Adrenal gland (tissue), 19 donors: ENCODE data around the gene LAMTOR1. TPM values are rescaled to one million over a fixed set of nuclear protein-coding genes. Genes with fewer than 3 reads are reported as not detected.

ENCODE experiments used
- DNase-seq, 7 donors: peaks; one replicate each; pipeline ENCODE4 v3.0.0-alpha.2; 2019 to 2020
- H3K27ac ChIP-seq, 5 donors: fragments of 200-600 bp; sonication (generic) in 4 of 5; 1 replicate in 3 of 5; 2 replicates in 2 of 5; pipeline versions ENCODE4 v1.5.1 to v1.8.0; 2016 to 2020; ENCODE audit warnings: mild to moderate bottlenecking in 1 of 5
- H3K27me3 ChIP-seq: fragments of 200-600 bp; 2 replicates; pipeline ENCODE4 v1.8.0; 2021
- H3K36me3 ChIP-seq, 2 donors: fragments of 200-600 bp; replicated peaks in 1 of 2; 1 replicate in 1 of 2; 2 replicates in 1 of 2; pipeline versions ENCODE4 v1.5.1 to v1.8.0; 2018 to 2022
- H3K4me1 ChIP-seq, 2 donors: fragments of 200-600 bp; replicated peaks in 1 of 2; 1 replicate in 1 of 2; 2 replicates in 1 of 2; pipeline versions ENCODE4 v1.5.1 to v1.8.0; 2018 to 2021
- H3K4me3 ChIP-seq, 4 donors: fragments of 200-600 bp; sonication (generic) in 3 of 4; one replicate each; pipeline ENCODE4 v1.5.1; 2016 to 2018
- H3K9me3 ChIP-seq, 3 donors: fragments of 200-600 bp; sonication (generic) in 1 of 3; replicated peaks in 1 of 3; 1 replicate in 2 of 3; 2 replicates in 1 of 3; pipeline versions ENCODE4 v1.5.1 to v1.8.0; 2016 to 2021
- POLR2A ChIP-seq, 2 donors: fragments of 450-650 bp; IDR thresholded peaks; one replicate each; pipeline ENCODE4 v1.6.1; 2017; ENCODE audit warnings: antibody characterized with exemption in 2 of 2, mild to moderate bottlenecking in 2 of 2, moderate library complexity in 1 of 2
- WGBS, 4 donors: extraction: QIAGEN DNeasy Blood & Tissue Kit in 2 of 4; methylation state at CpG; one replicate each; pipeline versions ENCODE4 v1.1.5 to v1.1.7; 2013 to 2017; 5-methylcytosine and 5-hydroxymethylcytosine counted together
- intact Hi-C, 2 donors: fragments of 100-400 bp; cut with DNase I; formaldehyde crosslinking; loops; one replicate each; pipeline versions ENCODE4 v1.14.1 to v1.15.0; 2022 to 2023
- long read RNA-seq, 10 donors: library from polyadenylated mRNA in 3 of 10; unstranded in 2 of 10; stranded (forward) in 1 of 10; transcript quantifications; one replicate each; pipeline ENCODE4 v2.0.0 and lab custom pipeline, GENCODE V29; 2021 to 2026
- polyA plus RNA-seq, 3 donors: library from polyadenylated mRNA; stranded (reverse); fragments of 200-250 nt in 2 of 3; fragments of 350-450 nt in 1 of 3; fragmentation: Illumina TruSeq in 1 of 3; extraction: RNeasy Lipid Tissue Mini Kit (QIAGEN cat#74804) in 1 of 3; gene quantifications; one replicate each; pipeline ENCODE4 v1.2.3, GENCODE V29; 2013 to 2014
- total RNA-seq, 9 donors: library from RNA; depleted of rRNA in 4 of 9; stranded (reverse); fragments of >200 nt in 4 of 9; fragments of 120-200 nt in 1 of 9; fragmentation: NEBNext Ultra II Directional in 1 of 9; extraction: Animal tissue kit (Norgen Biotek cat#: 25700) in 1 of 9; gene quantifications; one replicate each; pipeline versions ENCODE4 v1.1.0 to v1.2.4, GENCODE V29; 2013 to 2023
- TF ChIP-seq, protein P1 (sequence below), 6 experiments: fragments of 450-650 bp in 4 of 6; fragments of 200-600 bp in 2 of 6; sonication (generic) in 1 of 6; IDR thresholded peaks; 1 replicate in 5 of 6; 2 replicates in 1 of 6; pipeline versions ENCODE4 v1.5.1 to v1.8.0; 2016 to 2021; ENCODE audit warnings: antibody characterized with exemption in 6 of 6, mild to moderate bottlenecking in 2 of 6, moderate library complexity in 1 of 6
- donor health status: healthy with polysubstance abuse.
- donor health status: Bipolar disorder and iron deficiency.
- donor health status: DM: yes; HTN: yes; CAD: no.
- donor health status: DM: no; HTN: no; CAD: no.
- donor health status: DM: no; HTN: no; CAD: no.
- donor health status: DM: yes; HTN: yes; CAD: no.

Gene LAMTOR1
- total RNA-seq: 100 to 1,000 TPM; 107 to 297 (median 145) TPM
- 100 to 1,000 TPM in 1 of 3 donors, 10 to 100 TPM in 2; 86.1 to 140 (median 89.1) TPM for polyA plus RNA-seq
- long read RNA-seq, donor 1, transcript LAMTOR1-201 (5 exons, 1,179 nt): major isoform, 82 of 92 reads
- long read RNA-seq, donor 1, partial matches to known transcripts: 7 of 92 reads
- long read RNA-seq, donor 1, other reads (novel, unspliced or antisense): 0 of 92 reads
- long read RNA-seq, donor 2, transcript LAMTOR1-201 (5 exons, 1,179 nt): major isoform, 49 of 60 reads
- long read RNA-seq, donor 2, partial matches to known transcripts: 7 of 60 reads
- long read RNA-seq, donor 2, other reads (novel, unspliced or antisense): 0 of 60 reads
- long read RNA-seq, donor 3, transcript LAMTOR1-201 (5 exons, 1,179 nt): major isoform, 76 of 77 reads
- long read RNA-seq, donor 3, partial matches to known transcripts: 0 of 77 reads
- long read RNA-seq, donor 3, other reads (novel, unspliced or antisense): 0 of 77 reads
- long read RNA-seq, donor 4, transcript LAMTOR1-201 (5 exons, 1,179 nt): major isoform, 175 of 191 reads
- long read RNA-seq, donor 4, partial matches to known transcripts: 9 of 191 reads
- long read RNA-seq, donor 4, other reads (novel, unspliced or antisense): 4 of 191 reads
- long read RNA-seq, donor 5, transcript LAMTOR1-201 (5 exons, 1,179 nt): major isoform, 192 of 222 reads
- long read RNA-seq, donor 5, partial matches to known transcripts: 22 of 222 reads
- long read RNA-seq, donor 5, other reads (novel, unspliced or antisense): 5 of 222 reads
- long read RNA-seq, donor 6, transcript LAMTOR1-201 (5 exons, 1,179 nt): major isoform, 124 of 146 reads
- long read RNA-seq, donor 6, partial matches to known transcripts: 11 of 146 reads
- long read RNA-seq, donor 6, other reads (novel, unspliced or antisense): 8 of 146 reads
- long read RNA-seq, donor 7, transcript LAMTOR1-201 (5 exons, 1,179 nt): major isoform, 36 of 38 reads
- long read RNA-seq, donor 7, partial matches to known transcripts: 0 of 38 reads
- long read RNA-seq, donor 7, other reads (novel, unspliced or antisense): 0 of 38 reads
- long read RNA-seq, donor 8, transcript LAMTOR1-204 (4 exons, 1,346 nt): minor isoform, 5 of 115 reads
- long read RNA-seq, donor 8, transcript LAMTOR1-201 (5 exons, 1,179 nt): major isoform, 107 of 115 reads
- long read RNA-seq, donor 8, partial matches to known transcripts: 0 of 115 reads
- long read RNA-seq, donor 8, other reads (novel, unspliced or antisense): 0 of 115 reads
- long read RNA-seq, donor 9, transcript LAMTOR1-201 (5 exons, 1,179 nt): major isoform, 62 of 70 reads
- long read RNA-seq, donor 9, partial matches to known transcripts: 5 of 70 reads
- long read RNA-seq, donor 9, other reads (novel, unspliced or antisense): 0 of 70 reads
- long read RNA-seq, donor 10, transcript LAMTOR1-201 (5 exons, 1,179 nt): major isoform, 32 of 32 reads
- long read RNA-seq, donor 10, partial matches to known transcripts: 0 of 32 reads
- long read RNA-seq, donor 10, other reads (novel, unspliced or antisense): 0 of 32 reads

DNA sequence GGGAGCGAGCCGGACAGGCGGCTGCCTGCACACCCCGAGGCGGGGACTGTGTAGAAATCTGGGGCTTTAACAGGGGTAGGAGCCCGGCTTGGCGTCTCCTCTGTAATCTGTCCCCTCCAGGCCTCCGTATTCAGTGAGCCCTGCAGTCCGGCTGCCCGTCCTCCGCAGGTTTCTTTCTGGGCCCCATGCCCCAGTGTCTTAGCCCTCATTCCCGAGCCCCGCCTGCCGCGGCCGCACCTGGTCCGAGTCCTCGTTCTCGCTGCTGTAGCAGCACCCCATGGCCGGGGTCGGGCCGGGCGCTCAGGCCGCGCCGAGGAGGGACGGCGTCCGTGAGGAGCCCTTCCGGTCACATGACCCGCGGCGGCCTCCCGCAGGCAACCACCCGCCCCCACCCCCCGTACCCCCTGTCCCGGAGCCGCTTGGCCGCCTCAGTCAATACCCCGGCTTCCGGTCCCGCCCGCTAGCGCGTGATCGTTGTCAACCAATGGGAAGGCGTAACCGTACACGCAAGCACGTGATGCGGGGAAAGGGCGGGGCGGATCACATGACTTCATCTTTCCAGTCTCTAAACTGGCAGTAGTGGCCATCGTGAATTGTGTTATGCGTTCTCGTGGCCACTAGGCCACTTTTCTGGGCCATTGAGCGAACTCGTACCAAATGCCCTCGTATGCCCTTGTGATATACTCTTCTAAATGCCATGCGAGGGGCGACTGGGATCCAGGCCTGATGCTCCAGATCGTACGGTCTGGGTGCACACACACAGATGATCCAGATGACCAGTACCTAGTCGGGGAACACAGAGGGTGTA lies at the start of gene LAMTOR1:
Gene LAMTOR1 (minus strand): TSS at position 352 of the 808 bp plus-strand sequence. CDS start 73 bp downstream, at position 279.
- H3K9me3 ChIP-seq: no peaks in the 10 kb centered on the region
- WGBS, 4 donors: 3 to 13% (median 4%) methylated on average over 12 to 64 of the region's 64 CpGs
- no peaks in the 10 kb centered on the region for H3K27me3 ChIP-seq
- intact Hi-C loops: loop anchor here in 1 of 2 donors (10.0 kb wide), 1 partner anchor 332 kb away; the partner anchor contains the start of gene CLPB
- TF ChIP-seq POLR2A (IDR thresholded peaks at IDR 0.05): peak; percentile 65 to 78
- TF ChIP-seq, protein P1, sequence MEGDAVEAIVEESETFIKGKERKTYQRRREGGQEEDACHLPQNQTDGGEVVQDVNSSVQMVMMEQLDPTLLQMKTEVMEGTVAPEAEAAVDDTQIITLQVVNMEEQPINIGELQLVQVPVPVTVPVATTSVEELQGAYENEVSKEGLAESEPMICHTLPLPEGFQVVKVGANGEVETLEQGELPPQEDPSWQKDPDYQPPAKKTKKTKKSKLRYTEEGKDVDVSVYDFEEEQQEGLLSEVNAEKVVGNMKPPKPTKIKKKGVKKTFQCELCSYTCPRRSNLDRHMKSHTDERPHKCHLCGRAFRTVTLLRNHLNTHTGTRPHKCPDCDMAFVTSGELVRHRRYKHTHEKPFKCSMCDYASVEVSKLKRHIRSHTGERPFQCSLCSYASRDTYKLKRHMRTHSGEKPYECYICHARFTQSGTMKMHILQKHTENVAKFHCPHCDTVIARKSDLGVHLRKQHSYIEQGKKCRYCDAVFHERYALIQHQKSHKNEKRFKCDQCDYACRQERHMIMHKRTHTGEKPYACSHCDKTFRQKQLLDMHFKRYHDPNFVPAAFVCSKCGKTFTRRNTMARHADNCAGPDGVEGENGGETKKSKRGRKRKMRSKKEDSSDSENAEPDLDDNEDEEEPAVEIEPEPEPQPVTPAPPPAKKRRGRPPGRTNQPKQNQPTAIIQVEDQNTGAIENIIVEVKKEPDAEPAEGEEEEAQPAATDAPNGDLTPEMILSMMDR (IDR thresholded peaks at IDR 0.05): peak; percentile 19 to 80 (median 58)
- H3K36me3 ChIP-seq: peaks cover 0 to 12% of the 10 kb centered on the region in 2 donors
- peak within 1 kb of the TSS in 4 of 5 donors; percentile 83 to 95 (median 92) for H3K27ac ChIP-seq
- peak; percentile 99 to 100 (median 100) for DNase-seq
- H3K4me1 ChIP-seq: peaks cover 35 to 41% of the 10 kb centered on the region in 2 donors
- H3K4me3 ChIP-seq: peak within 1 kb of the TSS; percentile 58 to 91 (median 82)

DNA sequence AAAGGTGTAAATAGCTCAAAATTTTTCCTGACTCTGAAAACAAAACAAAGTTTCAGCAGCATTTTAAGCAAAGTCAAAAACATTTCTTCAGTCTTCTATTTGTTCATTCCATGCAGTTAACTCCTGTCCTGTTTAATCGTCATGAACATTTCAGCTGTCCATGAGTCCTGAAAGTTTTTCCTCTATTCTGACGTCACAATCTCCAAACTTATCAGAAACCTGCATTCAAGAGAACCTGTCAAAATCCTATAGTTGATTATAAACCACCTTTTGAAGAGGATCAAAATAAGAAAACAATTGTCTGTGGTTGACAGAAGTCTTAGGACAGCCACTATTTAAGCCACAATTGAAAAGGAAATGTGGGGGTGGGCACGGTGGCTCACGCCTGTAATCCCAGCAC lies 47.8 kb upstream of the LAMTOR1 start:
- H3K27ac ChIP-seq: no peak overlapping the region
- WGBS, 4 donors: 74 to 81% (median 76%) methylated on average over 4 of the region's 4 CpGs
- H3K27me3 ChIP-seq: no peaks in the 10 kb centered on the region
- no peaks in the 10 kb centered on the region for H3K36me3 ChIP-seq
- H3K4me3 ChIP-seq: no peak overlapping the region
- intact Hi-C loops: no loop called here
- TF ChIP-seq, protein P1 (IDR thresholded peaks at IDR 0.05): no peak
- TF ChIP-seq POLR2A (IDR thresholded peaks at IDR 0.05): no peak
- H3K9me3 ChIP-seq: no peaks in the 10 kb centered on the region
- H3K4me1 ChIP-seq: no peaks in the 10 kb centered on the region
- DNase-seq: no peak

DNA sequence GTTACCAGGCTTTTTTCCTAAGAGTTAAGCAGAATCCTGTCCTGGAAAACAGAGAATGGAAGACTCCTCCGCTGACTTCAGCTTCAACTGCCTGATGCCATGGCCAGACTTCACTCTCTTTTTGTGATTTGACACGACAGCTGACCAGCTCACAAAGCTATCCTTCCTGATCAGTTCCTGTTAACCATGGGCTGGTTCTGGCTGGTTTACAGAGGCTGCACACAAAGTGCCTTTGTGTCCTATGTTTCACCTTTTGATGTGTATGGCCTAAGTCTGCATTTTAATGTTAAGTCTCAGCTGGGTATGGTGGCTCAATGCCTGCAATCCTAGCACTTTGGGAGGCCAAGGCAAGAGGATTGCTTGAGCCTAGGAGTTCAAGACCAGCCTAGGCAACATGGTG lies 43.5 kb upstream of the LAMTOR1 start:
- H3K27ac ChIP-seq: no peak overlapping the region

More for the DNA sequence above, 43.5 kb upstream of the LAMTOR1 start:
- no peak overlapping the region for H3K4me3 ChIP-seq
- no peaks in the 10 kb centered on the region for H3K36me3 ChIP-seq
- H3K27me3 ChIP-seq: no peaks in the 10 kb centered on the region
- no peak for DNase-seq
- H3K9me3 ChIP-seq: no peaks in the 10 kb centered on the region
- WGBS, 4 donors: 36 to 64% (median 43%) methylated on average over 2 of the region's 2 CpGs
- intact Hi-C loops: no loop called here
- TF ChIP-seq POLR2A (IDR thresholded peaks at IDR 0.05): no peak
- TF ChIP-seq, protein P1 (IDR thresholded peaks at IDR 0.05): no peak
- no peaks in the 10 kb centered on the region for H3K4me1 ChIP-seq
